Spleen (tissue), 11 donors: Measurements from ENCODE around the gene ZNF574. TPM values are rescaled to one million over a fixed set of nuclear protein-coding genes. Genes with fewer than 3 reads are reported as not detected.
"Not testable (repeated sequence)": the region's sequence is repeated elsewhere in the genome, so short reads cannot be mapped to it uniquely, and the experiment has no call there.

Experiments
- DNase-seq: peaks from one replicate; pipeline ENCODE4 v3.0.0-alpha.2; 2020
- H3K27ac ChIP-seq, 8 donors: fragments of 200-600 bp; sonication (generic) in 7 of 8; 1 replicate in 4 of 8; 2 replicates in 4 of 8; pipeline versions ENCODE4 v1.5.0 to v1.8.0; 2016 to 2021; ENCODE audit warnings: inconsistent platforms in 4 of 8, mild to moderate bottlenecking in 4 of 8, moderate library complexity in 1 of 8
- H3K27me3 ChIP-seq, 7 donors: fragments of 200-600 bp; sonication (generic) in 6 of 7; replicated peaks in 1 of 7; 1 replicate in 4 of 7; 2 replicates in 3 of 7; pipeline versions ENCODE4 v1.5.0 to v1.8.0; 2016 to 2021; ENCODE audit warnings: inconsistent platforms in 3 of 7, mild to moderate bottlenecking in 1 of 7
- H3K36me3 ChIP-seq, 6 donors: fragments of 200-600 bp; sonication (generic) in 5 of 6; 1 replicate in 4 of 6; 2 replicates in 2 of 6; pipeline versions ENCODE4 v1.5.0 to v1.8.0; 2016 to 2021; ENCODE audit warnings: inconsistent platforms in 2 of 6
- H3K4me1 ChIP-seq, 6 donors: fragments of 200-600 bp; sonication (generic) in 5 of 6; 1 replicate in 3 of 6; 2 replicates in 3 of 6; pipeline versions ENCODE4 v1.5.0 to v1.8.0; 2016 to 2021; ENCODE audit warnings: inconsistent platforms in 3 of 6
- H3K4me3 ChIP-seq, 8 donors: fragments of 200-600 bp; sonication (generic) in 7 of 8; 1 replicate in 4 of 8; 2 replicates in 4 of 8; pipeline versions ENCODE4 v1.5.0 to v1.8.0; 2016 to 2021; ENCODE audit warnings: inconsistent platforms in 4 of 8, mild to moderate bottlenecking in 4 of 8, moderate library complexity in 2 of 8
- H3K9me3 ChIP-seq, 8 donors: fragments of 200-600 bp; sonication (generic) in 7 of 8; 1 replicate in 4 of 8; 2 replicates in 4 of 8; pipeline versions ENCODE4 v1.5.0 to v1.8.0; 2016 to 2021; ENCODE audit warnings: inconsistent platforms in 4 of 8
- POLR2A ChIP-seq, 3 donors: fragments of 450-650 bp; IDR thresholded peaks; one replicate each; pipeline ENCODE4 v1.5.1; 2017; ENCODE audit warnings: antibody characterized with exemption in 3 of 3, mild to moderate bottlenecking in 1 of 3
- POLR2AphosphoS5 ChIP-seq, 3 donors: sonication (generic); formaldehyde crosslinking; IDR thresholded peaks; one replicate each; pipeline ENCODE4 v1.5.1; 2017; ENCODE audit warnings: antibody characterized with exemption in 3 of 3
- WGBS, 5 donors: extraction: QIAGEN DNeasy Blood & Tissue Kit in 3 of 5; methylation state at CpG; one replicate each; pipeline versions ENCODE4 v1.1.5 to v1.1.7; 2013 to 2018; 5-methylcytosine and 5-hydroxymethylcytosine counted together
- intact Hi-C: fragments of 100-400 bp; cut with DNase I; formaldehyde crosslinking; loops from one replicate; pipeline ENCODE4 v1.15.0; 2023; ENCODE audit warnings: low total_unique reads
- polyA plus RNA-seq, 3 donors: library from polyadenylated mRNA; stranded (reverse); fragments of 200-250 nt; gene quantifications; one replicate each; pipeline ENCODE4 v1.2.1, GENCODE V29; 2013
- total RNA-seq, 7 donors: library from RNA; depleted of rRNA in 3 of 7; stranded (reverse); fragments of >200 nt in 3 of 7; fragmentation: NEBNext Ultra II Directional in 4 of 7; extraction: Animal tissue kit (Norgen Biotek cat#: 25700) in 4 of 7; gene quantifications; one replicate each; pipeline versions ENCODE4 v1.1.0 to v1.2.1, GENCODE V29; 2016 to 2021
- TF ChIP-seq, protein P1 (sequence below), 11 experiments: fragments of 200-600 bp in 7 of 11; fragments of 450-650 bp in 4 of 11; sonication (generic) in 4 of 11; IDR thresholded peaks in 8 of 11; conservative IDR thresholded peaks in 3 of 11; 1 replicate in 7 of 11; 2 replicates in 4 of 11; pipeline versions ENCODE4 v1.4.0 to v1.8.0; 2016 to 2021; ENCODE audit warnings: antibody characterized with exemption in 11 of 11, inconsistent platforms in 4 of 11, mild to moderate bottlenecking in 1 of 11
- donor health status: healthy with polysubstance abuse.
- donor health status: DM: no; HTN: no; CAD: no; lungs with moderate emphysema.
- donor health status: DM: no; HTN: no; CAD: no.
- donor health status: Bipolar disorder and iron deficiency.
- donor health status: healthy.
- donor health status: DM: no; HTN: no; CAD: no.
- donor health status: DM: yes; HTN: yes; CAD: no.

The ZNF574 gene
- total and polyA plus RNA-seq, 10 donors: 4.7 to 21.0 (median 15.3) TPM

DNA sequence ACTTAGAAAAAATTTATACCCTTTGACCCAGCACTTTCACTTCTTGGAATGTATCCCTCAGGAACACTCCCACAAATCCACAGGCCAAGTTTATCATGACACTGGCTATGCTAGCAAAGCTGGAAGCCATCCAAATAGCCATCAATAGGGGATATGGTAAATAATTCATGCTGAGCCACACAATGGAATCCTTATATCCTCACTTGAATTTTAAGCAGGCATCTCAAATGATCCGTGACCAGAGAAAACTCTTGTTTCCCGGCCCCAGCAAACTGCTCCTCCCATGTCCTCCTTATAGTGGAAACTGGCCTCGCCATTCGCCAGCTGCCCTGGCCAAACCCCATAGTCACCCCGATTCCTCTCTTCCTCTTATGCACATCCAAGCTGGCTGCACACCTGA lies 43.5 kb upstream of the ZNF574 start:
- no peak for DNase-seq
- H3K27me3 ChIP-seq: peaks cover 0 to 1% (median 0%) of the 10 kb centered on the region in 7 donors
- TF ChIP-seq POLR2A (IDR thresholded peaks at IDR 0.05): no peak
- TF ChIP-seq, protein P1, sequence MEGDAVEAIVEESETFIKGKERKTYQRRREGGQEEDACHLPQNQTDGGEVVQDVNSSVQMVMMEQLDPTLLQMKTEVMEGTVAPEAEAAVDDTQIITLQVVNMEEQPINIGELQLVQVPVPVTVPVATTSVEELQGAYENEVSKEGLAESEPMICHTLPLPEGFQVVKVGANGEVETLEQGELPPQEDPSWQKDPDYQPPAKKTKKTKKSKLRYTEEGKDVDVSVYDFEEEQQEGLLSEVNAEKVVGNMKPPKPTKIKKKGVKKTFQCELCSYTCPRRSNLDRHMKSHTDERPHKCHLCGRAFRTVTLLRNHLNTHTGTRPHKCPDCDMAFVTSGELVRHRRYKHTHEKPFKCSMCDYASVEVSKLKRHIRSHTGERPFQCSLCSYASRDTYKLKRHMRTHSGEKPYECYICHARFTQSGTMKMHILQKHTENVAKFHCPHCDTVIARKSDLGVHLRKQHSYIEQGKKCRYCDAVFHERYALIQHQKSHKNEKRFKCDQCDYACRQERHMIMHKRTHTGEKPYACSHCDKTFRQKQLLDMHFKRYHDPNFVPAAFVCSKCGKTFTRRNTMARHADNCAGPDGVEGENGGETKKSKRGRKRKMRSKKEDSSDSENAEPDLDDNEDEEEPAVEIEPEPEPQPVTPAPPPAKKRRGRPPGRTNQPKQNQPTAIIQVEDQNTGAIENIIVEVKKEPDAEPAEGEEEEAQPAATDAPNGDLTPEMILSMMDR (IDR thresholded peaks at IDR 0.05 in 8 of 11, conservative IDR thresholded peaks at IDR 0.05 in 3 of 11): no peak
- TF ChIP-seq POLR2AphosphoS5 (IDR thresholded peaks at IDR 0.05): no peak
- peaks cover 0 to 12% (median 0%) of the 10 kb centered on the region in 6 donors for H3K4me1 ChIP-seq
- no peak overlapping the region for H3K4me3 ChIP-seq
- intact Hi-C loops: no loop called here
- H3K9me3 ChIP-seq: no peaks in the 10 kb centered on the region
- H3K36me3 ChIP-seq: no peaks in the 10 kb centered on the region
- no peak overlapping the region for H3K27ac ChIP-seq
- 59 to 86% (median 70%) methylated on average over 5 of the region's 5 CpGs for WGBS, 5 donors

DNA sequence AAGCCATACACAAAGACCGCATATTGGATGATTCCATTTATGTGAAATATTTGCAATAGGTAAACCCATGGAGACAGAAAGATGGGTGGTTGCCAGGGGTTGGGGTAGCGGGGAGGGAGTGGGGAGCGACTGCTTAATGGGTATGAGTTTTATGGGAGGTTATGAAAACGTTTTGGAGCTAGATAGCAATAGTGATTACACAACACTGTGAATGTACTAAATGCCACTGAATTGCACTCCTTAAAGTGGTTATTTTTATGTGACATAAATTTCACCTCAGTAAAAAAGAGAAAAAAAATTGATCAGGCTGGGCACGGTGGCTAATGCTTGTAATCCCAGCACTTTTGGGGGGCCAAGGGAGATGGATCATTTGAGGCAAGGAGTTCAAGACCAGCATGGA lies 42.6 kb upstream of the ZNF574 start:
- TF ChIP-seq POLR2AphosphoS5 (IDR thresholded peaks at IDR 0.05): no peak
- TF ChIP-seq, protein P1 (IDR thresholded peaks at IDR 0.05 in 8 of 11, conservative IDR thresholded peaks at IDR 0.05 in 3 of 11): no peak
- TF ChIP-seq POLR2A (IDR thresholded peaks at IDR 0.05): no peak
- H3K9me3 ChIP-seq: no peaks in the 10 kb centered on the region
- intact Hi-C loops: no loop called here
- H3K4me3 ChIP-seq: no peak overlapping the region
- 75 to 93% (median 79%) methylated on average over 5 of the region's 5 CpGs for WGBS, 5 donors
- DNase-seq: no peak
- H3K36me3 ChIP-seq: no peaks in the 10 kb centered on the region
- H3K4me1 ChIP-seq: peaks cover 0 to 12% (median 0%) of the 10 kb centered on the region in 6 donors
- H3K27ac ChIP-seq: no peak overlapping the region
- no peaks in the 10 kb centered on the region for H3K27me3 ChIP-seq

DNA sequence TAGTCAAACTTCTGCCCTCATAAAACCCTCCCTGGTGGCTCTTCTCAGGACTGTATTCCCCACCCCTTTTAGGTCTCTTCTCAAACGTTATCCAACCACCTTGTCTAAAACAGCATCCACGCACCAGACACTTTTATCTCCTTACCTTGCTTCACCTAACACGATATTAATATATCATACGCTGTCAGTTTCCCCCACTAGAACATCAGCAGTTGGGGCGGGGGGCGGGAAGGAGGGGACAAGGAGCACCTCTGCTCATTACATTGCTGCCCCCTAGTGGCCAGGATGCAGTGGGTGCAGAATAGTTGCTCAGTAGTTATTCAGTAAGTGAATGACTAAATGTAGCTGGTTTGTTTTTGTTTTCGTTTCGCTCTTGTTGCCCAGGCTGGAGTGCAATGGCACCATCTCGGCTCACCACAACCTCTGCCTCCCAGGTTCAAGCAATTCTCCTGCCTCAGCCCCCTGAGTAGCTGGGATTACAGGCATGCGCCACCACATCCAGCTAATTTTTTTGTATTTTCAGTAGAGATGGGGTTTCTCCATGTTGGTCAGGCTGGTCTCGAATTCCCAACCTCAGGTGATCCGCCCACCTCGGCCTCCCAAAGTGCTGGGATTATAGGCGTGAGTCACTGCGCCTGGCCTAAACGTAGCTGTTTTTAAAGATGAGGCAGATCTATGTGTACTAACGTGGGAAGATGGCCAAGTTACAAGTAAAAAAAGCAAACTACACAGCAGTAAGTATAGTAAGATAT lies 41.1 kb upstream of the ZNF574 start:
- H3K36me3 ChIP-seq, H3K27ac ChIP-seq, H3K9me3 ChIP-seq, H3K27me3 ChIP-seq, intact Hi-C loops: not testable (repeated sequence)
- H3K4me3 ChIP-seq: peak overlapping the region in 2 of 8 donors; percentile 14 to 50
- peak; percentile 84 for DNase-seq
- TF ChIP-seq, protein P1 (IDR thresholded peaks at IDR 0.05 in 8 of 11, conservative IDR thresholded peaks at IDR 0.05 in 3 of 11): peak; percentile 53 to 91 (median 84)
- H3K4me1 ChIP-seq: peaks cover 0 to 12% (median 0%) of the 10 kb centered on the region in 6 donors
- WGBS, 5 donors: 44 to 57% (median 52%) methylated on average over 17 of the region's 17 CpGs

DNA sequence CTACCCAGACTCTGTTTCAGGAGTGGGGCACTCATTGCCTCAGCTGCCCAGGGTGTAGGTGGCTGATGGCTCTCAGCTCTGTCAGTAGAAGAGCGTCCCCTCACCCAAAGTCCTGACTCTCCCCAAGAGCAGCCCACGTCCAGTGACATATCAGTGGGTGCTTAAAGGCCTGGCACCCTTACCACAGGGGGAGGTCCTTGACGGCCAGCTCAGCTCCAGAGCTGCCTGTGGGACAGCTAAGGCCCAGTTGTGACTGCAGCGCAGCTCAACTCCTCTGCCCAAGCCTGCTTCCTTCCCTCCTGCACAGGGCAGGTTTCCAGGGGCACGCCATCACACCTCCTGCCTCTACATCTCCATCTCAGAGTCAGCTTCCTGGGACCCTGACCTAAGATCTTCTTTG lies 38.3 kb upstream of the ZNF574 start:
- Histone ChIP-seq H3K36me3 (no peaks in the 10 kb centered on the region), H3K27me3 (peaks cover 0 to 4% (median 0%) of the 10 kb centered on the region in 7 donors), H3K4me1 (peaks cover 0 to 8% (median 0%) of the 10 kb centered on the region in 6 donors), H3K27ac (no peak overlapping the region), H3K4me3 (no peak overlapping the region), H3K9me3 (no peaks in the 10 kb centered on the region)
- intact Hi-C loops: no loop called here
- WGBS, 5 donors: 80 to 94% (median 87%) methylated on average over 2 to 5 of the region's 5 CpGs
- no peak for TF ChIP-seq POLR2A (IDR thresholded peaks at IDR 0.05)
- TF ChIP-seq POLR2AphosphoS5 (IDR thresholded peaks at IDR 0.05): no peak
- TF ChIP-seq, protein P1 (IDR thresholded peaks at IDR 0.05 in 8 of 11, conservative IDR thresholded peaks at IDR 0.05 in 3 of 11): no peak
- DNase-seq: no peak
